Measurements from ENCODE around the gene OIP5. TPM values are rescaled to one million over a fixed set of nuclear protein-coding genes. Genes with fewer than 3 reads are reported as not detected.

The OIP5 gene
- total and polyA plus RNA-seq, 2 donors (not counting 3 experiments of a cell fraction or from before 2014, with no cell fraction given), result 11.4 to 11.8 TPM

GRCh38 chr15:41307679-41308078 is 24.7 kb downstream of the OIP5 start:
- Histone ChIP-seq H3K27ac (ENCODE audit: insufficient read depth, low read depth, low read length) (no peak overlapping the region), H3K36me3 (ENCODE audit: control insufficient read depth in 2 of 2, extremely low read depth in 1 of 2, insufficient read depth in 2 of 2, low read length in 2 of 2) (no peaks in the 10 kb centered on the region), H3K9me1 (replicated peaks; ENCODE audit: control insufficient read depth, extremely low read depth, insufficient read depth, low read length) (no peaks in the 10 kb centered on the region), H3K27me3 (ENCODE audit: control insufficient read depth in 2 of 2, insufficient read depth in 2 of 2, low read length in 2 of 2) (no peaks in the 10 kb centered on the region), H3K9ac (replicated peaks; ENCODE audit: extremely low read depth, insufficient read depth, low read length) (no peak overlapping the region), H2AFZ (ENCODE audit: low read depth, low read length) (no peak overlapping the region), H3K9me3 (replicated peaks; ENCODE audit: control insufficient read depth, insufficient read depth, low read length) (no peaks in the 10 kb centered on the region), H4K20me1 (replicated peaks; ENCODE audit: control insufficient read depth, extremely low read depth, insufficient read depth, low read length) (no peaks in the 10 kb centered on the region), H3K79me2 (ENCODE audit: control insufficient read depth, insufficient read depth, low read length) (no peaks in the 10 kb centered on the region), H3K4me2 (ENCODE audit: insufficient read depth, low read length) (no peak overlapping the region), H3K4me1 (ENCODE audit: control insufficient read depth, extremely low read depth, insufficient read depth, low read length) (no peaks in the 10 kb centered on the region), H3K4me3 (replicated peaks in 1 of 3; ENCODE audit: insufficient read depth in 1 of 3, low read depth in 1 of 3, low read length in 3 of 3) (no peak overlapping the region)
- intact Hi-C loops (cut with micrococcal nuclease), result no loop called here
- DNase-seq (ENCODE audit: low read depth, low spot score) (no peak), FAIRE-seq (no peak)
- TF ChIP-seq MYC (IDR thresholded peaks at IDR 0.05; ENCODE audit: low read depth, low read length), result no peak
- TF ChIP-seq EZH2 (IDR thresholded peaks at IDR 0.05; ENCODE audit: borderline replicate concordance, low read depth, low read length, severe bottlenecking), result no peak
- no peak for TF ChIP-seq FOS (IDR thresholded peaks at IDR 0.05; ENCODE audit: borderline replicate concordance, insufficient read depth, low read length)
- no peak for TF ChIP-seq JUN (IDR thresholded peaks at IDR 0.05; ENCODE audit: borderline replicate concordance, insufficient read depth, insufficient read length, low read depth)
- no TSS peak for BruUV-seq (replicated peaks)
- ChIA-PET POLR2A (no interaction called here), CTCF (no interaction called here)
- dilution Hi-C loops (cut with MboI; ENCODE audit: extremely low pct_ligation_motif_present, low sequenced_read_pairs), result no loop called here

DNA sequence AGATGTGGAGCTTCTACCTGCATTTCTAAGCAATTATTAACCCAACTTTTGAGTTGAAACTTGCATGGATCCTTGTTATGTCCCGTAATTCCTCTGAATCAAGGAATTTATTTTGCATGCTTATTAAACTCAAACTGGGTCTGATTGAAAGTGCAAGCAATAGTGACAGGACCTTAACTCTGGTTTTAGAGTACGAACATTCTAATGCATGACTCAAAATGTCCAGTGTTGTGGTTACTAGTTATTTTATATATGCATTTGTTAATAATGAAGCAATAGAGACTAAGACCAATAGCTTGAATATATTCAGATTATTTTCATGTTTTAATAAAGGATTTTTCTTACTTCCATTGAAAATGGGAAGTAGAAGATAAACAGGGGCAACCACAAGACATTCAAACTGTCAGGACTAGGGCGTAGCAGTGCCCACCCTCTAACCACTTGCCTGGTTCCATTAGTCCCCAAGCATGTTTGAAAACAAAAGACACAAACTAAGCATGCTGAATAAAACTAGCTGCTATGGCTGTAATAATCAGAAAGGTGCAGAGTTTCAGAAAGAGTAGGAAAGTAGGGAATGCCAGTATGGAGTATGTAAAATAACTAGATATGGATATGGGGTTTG is 28.1 kb downstream of the OIP5 start:
- ChIA-PET CTCF (interaction anchor here (0.6 to 1.5 kb wide), 2 partner anchors 14 to 715 kb away, joined by 3 read pairs; no protein-coding TSS in a partner anchor), POLR2A (no interaction called here)
- Histone ChIP-seq H3K27ac (ENCODE audit: insufficient read depth, low read depth, low read length) (no peak overlapping the region), H4K20me1 (replicated peaks; ENCODE audit: control insufficient read depth, extremely low read depth, insufficient read depth, low read length) (no peaks in the 10 kb centered on the region), H3K9me3 (replicated peaks; ENCODE audit: control insufficient read depth, insufficient read depth, low read length) (no peaks in the 10 kb centered on the region), H3K9me1 (replicated peaks; ENCODE audit: control insufficient read depth, extremely low read depth, insufficient read depth, low read length) (no peaks in the 10 kb centered on the region), H2AFZ (ENCODE audit: low read depth, low read length) (no peak overlapping the region), H3K4me1 (ENCODE audit: control insufficient read depth, extremely low read depth, insufficient read depth, low read length) (no peaks in the 10 kb centered on the region), H3K4me3 (replicated peaks in 1 of 3; ENCODE audit: insufficient read depth in 1 of 3, low read depth in 1 of 3, low read length in 3 of 3) (no peak overlapping the region), H3K36me3 (ENCODE audit: control insufficient read depth in 2 of 2, extremely low read depth in 1 of 2, insufficient read depth in 2 of 2, low read length in 2 of 2) (no peaks in the 10 kb centered on the region), H3K79me2 (ENCODE audit: control insufficient read depth, insufficient read depth, low read length) (no peaks in the 10 kb centered on the region), H3K9ac (replicated peaks; ENCODE audit: extremely low read depth, insufficient read depth, low read length) (no peak overlapping the region), H3K27me3 (ENCODE audit: control insufficient read depth in 2 of 2, insufficient read depth in 2 of 2, low read length in 2 of 2) (no peaks in the 10 kb centered on the region), H3K4me2 (ENCODE audit: insufficient read depth, low read length) (no peak overlapping the region)
- no peak for FAIRE-seq
- intact Hi-C loops (cut with micrococcal nuclease), result no loop called here
- no peak for DNase-seq (ENCODE audit: low read depth, low spot score)
- no TSS peak for BruUV-seq (replicated peaks)
- dilution Hi-C loops (cut with MboI; ENCODE audit: extremely low pct_ligation_motif_present, low sequenced_read_pairs), result no loop called here
- TF ChIP-seq MAX (IDR thresholded peaks at IDR 0.05; ENCODE audit: insufficient read depth, insufficient read length), result no peak
- no peak for TF ChIP-seq FOS (IDR thresholded peaks at IDR 0.05; ENCODE audit: borderline replicate concordance, insufficient read depth, low read length)
- TF ChIP-seq, protein P1, sequence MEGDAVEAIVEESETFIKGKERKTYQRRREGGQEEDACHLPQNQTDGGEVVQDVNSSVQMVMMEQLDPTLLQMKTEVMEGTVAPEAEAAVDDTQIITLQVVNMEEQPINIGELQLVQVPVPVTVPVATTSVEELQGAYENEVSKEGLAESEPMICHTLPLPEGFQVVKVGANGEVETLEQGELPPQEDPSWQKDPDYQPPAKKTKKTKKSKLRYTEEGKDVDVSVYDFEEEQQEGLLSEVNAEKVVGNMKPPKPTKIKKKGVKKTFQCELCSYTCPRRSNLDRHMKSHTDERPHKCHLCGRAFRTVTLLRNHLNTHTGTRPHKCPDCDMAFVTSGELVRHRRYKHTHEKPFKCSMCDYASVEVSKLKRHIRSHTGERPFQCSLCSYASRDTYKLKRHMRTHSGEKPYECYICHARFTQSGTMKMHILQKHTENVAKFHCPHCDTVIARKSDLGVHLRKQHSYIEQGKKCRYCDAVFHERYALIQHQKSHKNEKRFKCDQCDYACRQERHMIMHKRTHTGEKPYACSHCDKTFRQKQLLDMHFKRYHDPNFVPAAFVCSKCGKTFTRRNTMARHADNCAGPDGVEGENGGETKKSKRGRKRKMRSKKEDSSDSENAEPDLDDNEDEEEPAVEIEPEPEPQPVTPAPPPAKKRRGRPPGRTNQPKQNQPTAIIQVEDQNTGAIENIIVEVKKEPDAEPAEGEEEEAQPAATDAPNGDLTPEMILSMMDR (IDR thresholded peaks at IDR 0.05; ENCODE audit: extremely low read depth in 1 of 2, insufficient read depth in 1 of 2, low read depth in 1 of 2, low read length in 2 of 2), result no peak
- TF ChIP-seq JUN (IDR thresholded peaks at IDR 0.05; ENCODE audit: borderline replicate concordance, insufficient read depth, insufficient read length, low read depth), result no peak
- no peak for TF ChIP-seq EZH2 (IDR thresholded peaks at IDR 0.05; ENCODE audit: borderline replicate concordance, low read depth, low read length, severe bottlenecking)
- no peak for TF ChIP-seq GATA2 (IDR thresholded peaks at IDR 0.05; ENCODE audit: insufficient read depth, insufficient read length, low read depth, low read length)
- no peak for TF ChIP-seq MYC (IDR thresholded peaks at IDR 0.05; ENCODE audit: low read depth, low read length)
- TF ChIP-seq POLR2A (IDR thresholded peaks at IDR 0.05; ENCODE audit: low read depth, low read length), result no peak
- TF ChIP-seq POLR2AphosphoS5 (IDR thresholded peaks at IDR 0.05; ENCODE audit: insufficient read depth, low read depth, low read length), result no peak

Measured in endothelial cell of umbilical vein (primary cell).